LNCAP (cell line): ENCODE data around the gene CSTPP1.

Source experiments
- CTCF ChIP-seq: fragments of 450-650 bp; IDR thresholded peaks from 2 replicates; pipeline ENCODE4 v1.5.1; 2017; ENCODE audit warnings: mild to moderate bottlenecking

CSTPP1 gene

GRCh38 chr11:46894506-46894905, 42.1 kb upstream of the CSTPP1 start:
- no peak for TF ChIP-seq CTCF

- TF ChIP-seq CTCF: no peak
Measured at GRCh38 chr11:46894961-46895360, 41.6 kb upstream of the CSTPP1 start.

- no peak for TF ChIP-seq CTCF
Measured at GRCh38 chr11:46895821-46896220, 40.7 kb upstream of the CSTPP1 start.

- TF ChIP-seq CTCF: no peak
Measured at GRCh38 chr11:46896719-46897406, 39.7 kb upstream of the CSTPP1 start.

GRCh38 chr11:46898396-46899095, 38.0 kb upstream of the CSTPP1 start:
- no peak for TF ChIP-seq CTCF

- TF ChIP-seq CTCF: no peak
Measured at GRCh38 chr11:46899501-46900025, 37.0 kb upstream of the CSTPP1 start.

GRCh38 chr11:46900091-46900746, 36.3 kb upstream of the CSTPP1 start:
- TF ChIP-seq CTCF: no peak
